ENCODE data around the gene NEURL1.
"Not testable (repeated sequence)": the region's sequence is repeated elsewhere in the genome, so short reads cannot be mapped to it uniquely, and the experiment has no call there.

Gene NEURL1

GRCh38 chr10:103622935-103623574 lies 129.6 kb downstream of the NEURL1 start:
- no peak for DNase-seq (ENCODE audit: low spot score)

- no peak for DNase-seq (ENCODE audit: low spot score)
These were observed 132.7 kb downstream of the NEURL1 start for GRCh38 chr10:103626178-103626577.

- no peak for DNase-seq (ENCODE audit: low spot score)
These were observed 133.8 kb downstream of the NEURL1 start for GRCh38 chr10:103627111-103627892.

- DNase-seq (ENCODE audit: low spot score), result no peak
These were observed 134.4 kb downstream of the NEURL1 start for GRCh38 chr10:103627893-103628292.

- DNase-seq (ENCODE audit: low spot score), result no peak
These were observed 136.1 kb downstream of the NEURL1 start for GRCh38 chr10:103629581-103629980.

GRCh38 chr10:103630156-103630555 lies 136.7 kb downstream of the NEURL1 start:
- no peak for DNase-seq (ENCODE audit: low spot score)

GRCh38 chr10:103632247-103632642 lies 138.7 kb downstream of the NEURL1 start:
- DNase-seq (ENCODE audit: low spot score), result no peak

GRCh38 chr10:103632871-103633270 lies 139.4 kb downstream of the NEURL1 start:
- DNase-seq (ENCODE audit: low spot score), result not testable (repeated sequence)

GRCh38 chr10:103633846-103634245 lies 140.3 kb downstream of the NEURL1 start:
- DNase-seq (ENCODE audit: low spot score), result no peak

GRCh38 chr10:103635580-103635979 lies 142.1 kb downstream of the NEURL1 start:
- no peak for DNase-seq (ENCODE audit: low spot score)

GRCh38 chr10:103636492-103636891 lies 143.0 kb downstream of the NEURL1 start:
- DNase-seq (ENCODE audit: low spot score), result no peak

GRCh38 chr10:103637011-103637410 lies 143.5 kb downstream of the NEURL1 start:
- DNase-seq (ENCODE audit: low spot score), result no peak

- DNase-seq (ENCODE audit: low spot score), result no peak
These were observed 144.5 kb downstream of the NEURL1 start for GRCh38 chr10:103637927-103638557.

- no peak for DNase-seq (ENCODE audit: low spot score)
These were observed 145.4 kb downstream of the NEURL1 start for GRCh38 chr10:103638948-103639347.

GRCh38 chr10:103640436-103641181 lies 147.1 kb downstream of the NEURL1 start:
- DNase-seq (ENCODE audit: low spot score), result no peak

GRCh38 chr10:103641326-103641725 lies 147.8 kb downstream of the NEURL1 start:
- DNase-seq (ENCODE audit: low spot score), result no peak

Measured in putamen (tissue), 1 donor.